ENCODE data around the gene NFATC2.

NFATC2 gene

GRCh38 chr20:51388227-51388626, 154.3 kb downstream of the NFATC2 start:
- peak overlapping the region; percentile 75 for H3K4me2 ChIP-seq (ENCODE audit: low read length)
- H3K36me3 ChIP-seq (ENCODE audit: control insufficient read depth, low read length) = peaks cover 41% of the 10 kb centered on the region
- H4K20me1 ChIP-seq (ENCODE audit: control insufficient read depth, insufficient read depth, low read depth, low read length) = no peaks in the 10 kb centered on the region
- peaks cover 5% of the 10 kb centered on the region; the same call in 1 of the 2 replicates for H3K9me3 ChIP-seq (ENCODE audit: control insufficient read depth, insufficient read depth, low read length)
- H3K4me3 ChIP-seq (ENCODE audit: low read length) = peak overlapping the region; percentile 49
- H3K27me3 ChIP-seq (ENCODE audit: control insufficient read depth, low read length) = no peaks in the 10 kb centered on the region
- TF ChIP-seq EZH2phosphoT487 (IDR thresholded peaks at IDR 0.05; ENCODE audit: borderline replicate concordance, low read length) = no peak
- no peak for TF ChIP-seq CTCF (IDR thresholded peaks at IDR 0.05; ENCODE audit: low read depth, low read length, poor library complexity, severe bottlenecking)
- peak overlapping the region; percentile 91 for H3K27ac ChIP-seq (ENCODE audit: low read depth, low read length)
- peaks cover 79% of the 10 kb centered on the region for H3K4me1 ChIP-seq (ENCODE audit: control insufficient read depth, low read length)
- no peaks in the 10 kb centered on the region for H3K79me2 ChIP-seq (ENCODE audit: control insufficient read depth, low read length)
- H3F3A ChIP-seq (ENCODE audit: control insufficient read depth, insufficient read depth) = peaks cover 11% of the 10 kb centered on the region
- H3K9me2 ChIP-seq (replicated peaks; ENCODE audit: control insufficient read depth, low read length) = no peaks in the 10 kb centered on the region

GRCh38 chr20:51387125-51387875, 155.2 kb downstream of the NFATC2 start:
- Histone ChIP-seq H3K9me2 (replicated peaks; ENCODE audit: control insufficient read depth, low read length) (no peaks in the 10 kb centered on the region), H4K20me1 (ENCODE audit: control insufficient read depth, insufficient read depth, low read depth, low read length) (no peaks in the 10 kb centered on the region), H3K27ac (ENCODE audit: low read depth, low read length) (peak overlapping the region; percentile 91), H3K4me1 (ENCODE audit: control insufficient read depth, low read length) (peaks cover 88% of the 10 kb centered on the region), H3K27me3 (ENCODE audit: control insufficient read depth, low read length) (no peaks in the 10 kb centered on the region), H3K4me3 (ENCODE audit: low read length) (peak overlapping the region; percentile 49), H3K79me2 (ENCODE audit: control insufficient read depth, low read length) (no peaks in the 10 kb centered on the region), H3K9me3 (ENCODE audit: control insufficient read depth, insufficient read depth, low read length) (peaks cover 5% of the 10 kb centered on the region; the same call in 1 of the 2 replicates), H3K4me2 (ENCODE audit: low read length) (peak overlapping the region; percentile 75), H3F3A (ENCODE audit: control insufficient read depth, insufficient read depth) (peaks cover 11% of the 10 kb centered on the region), H3K36me3 (ENCODE audit: control insufficient read depth, low read length) (peaks cover 36% of the 10 kb centered on the region)
- TF ChIP-seq CTCF (IDR thresholded peaks at IDR 0.05; ENCODE audit: low read depth, low read length, poor library complexity, severe bottlenecking) = no peak
- no peak for TF ChIP-seq EZH2phosphoT487 (IDR thresholded peaks at IDR 0.05; ENCODE audit: borderline replicate concordance, low read length)

GRCh38 chr20:51386586-51386985, 155.9 kb downstream of the NFATC2 start:
- Histone ChIP-seq H3K4me2 (ENCODE audit: low read length) (peak overlapping the region; percentile 75), H3K27ac (ENCODE audit: low read depth, low read length) (peak overlapping the region; percentile 91), H3K4me1 (ENCODE audit: control insufficient read depth, low read length) (peaks cover 96% of the 10 kb centered on the region), H3K27me3 (ENCODE audit: control insufficient read depth, low read length) (no peaks in the 10 kb centered on the region), H3K36me3 (ENCODE audit: control insufficient read depth, low read length) (peaks cover 36% of the 10 kb centered on the region), H3F3A (ENCODE audit: control insufficient read depth, insufficient read depth) (peaks cover 11% of the 10 kb centered on the region; the same call in 1 of the 2 replicates), H4K20me1 (ENCODE audit: control insufficient read depth, insufficient read depth, low read depth, low read length) (no peaks in the 10 kb centered on the region), H3K4me3 (ENCODE audit: low read length) (peak overlapping the region; percentile 49), H3K9me2 (replicated peaks; ENCODE audit: control insufficient read depth, low read length) (no peaks in the 10 kb centered on the region), H3K9me3 (ENCODE audit: control insufficient read depth, insufficient read depth, low read length) (peaks cover 5% of the 10 kb centered on the region; the same call in 1 of the 2 replicates), H3K79me2 (ENCODE audit: control insufficient read depth, low read length) (no peaks in the 10 kb centered on the region)
- TF ChIP-seq EZH2phosphoT487 (IDR thresholded peaks at IDR 0.05; ENCODE audit: borderline replicate concordance, low read length) (no peak), CTCF (IDR thresholded peaks at IDR 0.05; ENCODE audit: low read depth, low read length, poor library complexity, severe bottlenecking) (no peak)

Measured in DOHH2 (cell line).